ENCODE data around the gene SLC7A6OS.

Gene SLC7A6OS

DNA sequence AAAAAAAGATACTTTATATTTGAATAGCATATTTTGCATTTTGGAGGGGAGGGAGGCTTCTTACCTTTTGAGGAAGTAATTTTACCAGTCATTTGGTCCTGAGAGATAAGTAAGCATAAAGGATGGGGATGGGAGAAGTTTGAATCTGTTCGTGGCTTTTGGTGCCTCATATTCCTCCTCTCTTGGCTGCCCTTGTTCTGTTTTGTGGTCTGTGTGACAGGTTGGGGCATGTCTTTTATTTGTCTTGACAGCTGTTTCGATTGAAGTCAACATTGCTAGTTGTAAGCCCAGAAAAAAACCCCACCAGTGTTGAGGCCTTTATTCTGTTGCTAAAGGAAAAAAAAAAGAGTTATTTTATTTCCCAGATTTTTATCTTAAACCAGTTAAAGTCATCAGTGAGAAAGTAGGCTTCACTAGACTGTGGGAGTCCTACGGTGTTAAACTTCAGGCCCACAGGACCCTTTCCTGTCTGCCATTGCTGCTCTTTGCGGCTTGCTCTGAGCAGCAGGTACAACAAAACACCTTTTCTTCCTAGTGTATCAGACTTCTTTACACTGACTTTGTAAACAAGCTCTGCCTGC is 35.0 kb downstream of the SLC7A6OS start:
- no peak for DNase-seq

DNA sequence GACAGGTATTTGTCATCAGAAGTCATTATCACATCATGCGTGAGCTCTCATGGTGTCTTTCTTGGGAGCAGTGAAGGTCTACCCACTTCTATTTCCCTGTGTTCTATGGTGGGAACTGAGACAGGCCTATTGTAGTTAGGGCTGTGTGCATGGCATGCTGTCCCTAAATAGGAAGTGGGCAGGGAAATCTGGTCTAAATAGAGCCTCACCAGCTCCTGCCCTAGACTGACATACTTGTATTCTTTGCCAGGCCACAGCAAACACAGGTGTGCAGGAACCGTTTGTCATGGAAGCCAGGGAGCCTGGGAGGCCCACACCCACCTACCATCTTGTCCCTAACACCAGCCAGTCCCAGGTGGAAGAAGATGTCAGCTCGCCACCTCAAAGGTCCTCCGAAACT is 36.3 kb downstream of the SLC7A6OS start:
- no peak for DNase-seq

DNA sequence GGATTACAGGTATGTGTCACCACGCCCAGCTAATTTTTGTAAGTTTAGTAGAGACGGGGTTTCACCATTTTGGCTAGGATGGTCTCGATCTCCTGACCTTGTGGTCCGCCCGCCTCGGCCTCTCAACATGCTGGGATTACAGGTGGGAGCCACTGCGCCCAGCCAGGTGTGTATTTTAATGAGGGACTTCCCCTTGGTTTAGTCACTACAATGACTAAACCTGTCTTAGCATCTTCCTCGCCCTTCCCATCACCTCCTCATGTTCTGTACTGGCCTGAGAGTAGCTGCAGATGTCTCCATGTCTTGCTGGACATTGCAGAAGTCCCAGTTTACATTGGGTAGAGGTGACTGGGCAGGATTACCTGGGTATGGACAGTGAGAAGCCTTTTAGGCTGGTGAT is 36.9 kb downstream of the SLC7A6OS start:
- no peak for DNase-seq

DNA sequence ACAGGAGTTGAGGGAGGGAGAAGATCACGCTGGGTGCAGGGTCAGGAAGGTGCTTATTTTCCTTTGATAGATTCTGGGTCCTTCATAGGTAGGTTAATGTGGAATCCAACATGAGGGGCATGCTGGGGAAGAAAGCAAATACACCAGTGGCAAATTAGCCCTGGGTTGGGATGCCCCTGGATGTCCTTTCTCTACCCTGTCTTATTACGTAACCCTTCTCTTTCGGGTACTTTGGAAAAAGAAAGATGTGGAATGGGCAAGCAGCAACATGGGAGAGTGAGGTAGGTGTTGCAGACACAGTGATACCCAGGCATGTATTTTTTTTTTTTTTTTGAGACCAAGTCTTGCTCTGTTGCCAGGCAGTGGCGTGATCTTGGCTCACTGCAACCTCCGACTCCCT is 37.3 kb downstream of the SLC7A6OS start:
- DNase-seq: no peak

DNA sequence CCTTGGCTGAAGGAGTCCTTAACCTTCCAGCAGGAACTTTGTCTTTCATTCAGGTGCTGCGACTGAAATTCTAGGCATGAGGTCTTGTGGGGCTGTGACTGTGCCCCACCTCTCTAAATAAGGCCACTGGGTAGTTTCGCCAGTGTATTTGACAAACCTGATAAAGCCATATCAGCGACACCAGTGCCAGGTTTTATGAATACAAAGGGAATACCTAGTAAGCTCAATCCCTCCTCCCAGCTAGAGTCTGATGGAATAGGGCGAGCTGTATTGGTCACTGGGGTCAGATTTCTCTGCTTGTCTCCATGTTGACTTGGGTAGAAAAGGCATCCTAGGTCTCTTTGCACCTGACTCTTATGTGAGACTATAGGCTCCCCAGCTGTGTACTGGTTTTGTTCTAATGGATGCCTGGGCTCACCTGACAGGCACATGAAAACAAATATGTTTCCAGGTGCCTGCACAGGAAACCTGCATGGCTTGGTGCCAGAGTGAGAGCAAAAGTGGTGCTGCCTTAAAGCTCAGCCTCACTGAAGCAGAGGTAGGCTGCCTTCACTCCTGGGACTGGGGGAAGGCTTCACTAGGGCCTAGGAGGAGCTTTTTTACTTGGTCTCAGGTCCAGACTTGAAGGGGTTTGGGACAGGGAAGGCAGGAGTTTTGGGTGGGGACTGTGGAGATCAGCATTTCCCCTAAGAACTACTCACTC is 38.1 kb downstream of the SLC7A6OS start:
- DNase-seq: no peak

DNA sequence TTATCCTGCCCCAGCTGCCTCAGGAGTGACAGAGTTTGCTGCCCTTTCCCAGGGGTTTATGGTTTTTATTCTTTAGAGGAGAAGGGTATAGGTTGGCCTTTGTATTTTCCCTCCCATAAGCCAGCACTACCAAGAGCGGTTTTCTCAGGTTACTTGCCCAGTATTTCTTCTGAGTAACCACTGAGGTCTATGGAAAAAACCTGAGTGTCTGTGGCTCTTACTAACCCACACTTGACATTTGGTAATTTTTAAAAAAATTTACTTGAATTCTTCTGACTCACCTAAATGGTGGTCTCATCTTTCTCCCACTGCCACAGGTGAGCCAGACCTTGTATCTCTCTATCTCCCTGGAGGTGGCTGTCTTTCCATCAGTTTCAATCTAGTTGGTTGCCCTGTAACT is 40.4 kb downstream of the SLC7A6OS start:
- no peak for DNase-seq

DNA sequence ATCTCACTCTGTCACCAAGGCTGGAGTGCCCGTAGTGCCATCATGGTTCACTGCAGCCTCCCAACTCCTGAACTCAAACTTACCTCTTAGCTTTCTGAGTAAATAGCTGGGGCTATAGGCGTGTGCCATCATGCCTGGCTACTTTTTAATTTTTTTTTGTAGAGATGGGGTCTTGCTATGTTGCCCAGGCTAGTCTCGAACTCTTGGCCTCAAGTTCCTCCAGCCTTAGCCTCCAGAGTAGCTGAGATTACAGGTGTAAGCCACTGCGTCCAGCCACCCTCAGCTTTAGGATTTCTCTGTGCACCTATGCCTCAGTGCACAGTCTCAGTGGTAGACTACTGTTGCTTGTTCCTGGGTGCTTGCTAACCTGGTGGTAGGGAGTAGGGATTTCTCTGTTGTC is 41.0 kb downstream of the SLC7A6OS start:
- no peak for DNase-seq

DNA sequence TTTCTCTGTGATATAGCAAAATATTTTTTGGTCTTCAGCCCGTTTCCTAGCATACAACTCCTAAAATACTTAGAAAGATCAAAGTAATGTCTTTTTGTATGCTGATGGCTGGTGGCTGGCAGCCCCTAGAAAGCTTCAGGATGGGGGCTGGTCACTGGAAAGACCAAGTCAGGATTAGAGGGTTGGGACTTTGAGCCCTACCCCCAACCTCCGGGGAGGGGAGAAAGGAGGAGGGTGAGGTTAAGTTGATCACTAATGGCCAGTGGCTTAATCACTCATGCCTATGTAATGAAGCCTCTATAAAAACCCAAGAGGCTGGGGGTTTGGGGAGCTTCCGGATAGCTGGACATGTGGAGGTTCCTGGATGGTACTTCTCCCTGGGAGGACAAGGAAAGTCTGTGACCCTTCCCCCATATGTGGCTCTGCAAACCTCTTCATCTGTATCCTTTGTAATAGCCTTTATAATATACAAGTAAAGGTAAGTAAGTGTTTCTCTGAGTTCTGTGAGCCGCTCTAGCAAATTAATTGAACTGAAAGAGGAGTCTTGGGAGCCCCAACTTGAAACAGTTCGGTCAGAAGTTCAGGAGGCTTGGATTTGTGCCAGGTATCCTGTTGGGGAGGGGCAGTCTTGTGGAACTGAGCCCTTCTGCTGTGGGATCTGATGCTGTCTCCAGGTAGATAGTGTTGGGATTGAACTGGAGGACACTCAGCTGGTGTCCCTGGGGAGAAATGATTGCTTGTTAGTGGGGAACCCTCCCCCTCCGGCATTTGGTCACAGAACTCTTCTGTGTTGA is 42.9 kb downstream of the SLC7A6OS start:
- DNase-seq: no peak

DNA sequence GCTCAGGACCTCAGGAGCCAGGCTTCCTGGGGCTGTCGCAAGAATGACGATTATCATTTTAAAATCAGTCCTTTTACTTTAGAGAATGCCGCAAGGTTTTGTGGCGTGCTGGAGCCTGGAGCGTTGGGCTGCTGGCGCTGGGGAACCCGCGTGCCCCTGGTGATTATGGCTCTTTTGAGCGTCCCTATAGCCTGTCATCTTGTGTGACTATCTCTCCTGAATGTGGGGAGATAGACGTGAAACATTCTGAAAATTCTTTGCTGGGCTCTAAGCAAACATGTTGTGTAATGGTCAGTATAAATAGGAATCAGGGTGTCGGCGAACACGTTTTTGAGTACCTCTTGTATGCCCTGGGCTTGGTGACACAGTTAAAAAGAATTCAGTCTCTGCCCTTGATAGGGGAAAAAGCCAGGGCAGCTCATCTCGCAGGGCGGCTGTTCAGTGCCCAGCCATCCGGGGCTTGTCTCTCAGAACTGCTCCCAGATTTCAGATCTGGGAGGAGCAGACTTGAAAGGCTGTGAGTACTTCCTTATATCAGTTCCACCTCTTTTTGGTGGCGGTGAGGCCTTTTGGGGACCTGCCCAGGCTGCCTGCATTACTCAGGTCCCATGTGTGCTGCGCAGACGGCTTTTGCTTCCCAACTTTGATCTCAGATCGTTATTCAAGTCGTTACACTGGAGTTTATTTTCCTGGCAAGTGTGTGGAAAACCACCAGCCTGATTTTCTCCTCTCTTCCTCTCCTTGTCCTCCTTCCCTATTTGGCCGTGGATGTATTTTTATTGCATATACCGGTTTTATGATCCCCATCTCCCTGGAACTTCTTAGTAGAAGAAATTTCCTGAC is 45.4 kb downstream of the SLC7A6OS start:
- DNase-seq: peak; percentile 48

DNA sequence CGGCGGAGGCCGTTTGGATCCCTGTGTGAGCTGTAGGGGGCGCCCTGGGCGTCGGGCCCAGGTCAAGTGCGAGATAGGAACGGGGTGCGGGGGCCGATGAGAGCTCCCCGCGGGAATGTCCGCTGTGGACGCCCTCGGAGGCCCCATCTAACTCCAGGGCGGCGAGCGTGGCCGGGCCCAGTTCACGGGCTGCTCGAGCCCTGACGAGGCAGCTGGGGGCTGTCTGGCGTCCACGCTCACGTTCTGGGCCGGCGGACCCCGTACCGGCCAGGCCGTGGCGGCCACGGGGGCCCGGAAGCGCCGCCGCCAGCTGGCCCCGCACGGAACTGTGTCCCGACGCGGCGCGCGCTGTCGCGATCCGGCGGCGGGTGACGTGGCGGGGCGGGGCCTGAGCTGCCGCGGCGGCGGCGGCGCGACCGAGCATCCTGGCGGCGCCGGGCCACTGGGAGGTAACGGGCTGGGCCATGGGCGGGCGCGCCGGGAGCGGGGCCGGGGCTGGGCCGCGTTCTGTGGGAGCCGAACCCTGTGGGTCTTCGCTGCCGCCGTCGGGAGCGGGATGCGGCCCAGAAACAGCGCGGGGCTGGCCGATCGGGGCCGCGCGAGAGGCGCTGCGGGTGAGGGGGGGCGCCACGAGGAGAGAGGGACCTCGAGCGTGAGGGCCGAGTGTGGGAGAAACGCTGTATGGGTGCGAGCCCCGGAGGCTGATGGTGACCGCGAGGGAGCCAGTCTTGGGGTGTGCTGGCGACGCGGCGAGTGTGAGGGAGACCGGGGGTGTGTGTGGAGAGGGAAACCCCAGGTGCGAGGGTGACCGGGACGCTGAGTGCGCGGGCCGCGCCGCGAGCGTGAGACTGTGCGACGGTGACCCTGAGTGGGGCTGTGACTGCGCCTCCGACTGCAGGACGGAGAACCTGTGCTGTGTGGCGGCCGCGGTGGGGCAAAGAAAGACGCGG is 46.3 kb downstream of the SLC7A6OS start, which contains the start of gene SLC7A6:
TSS of gene SLC7A6 (plus strand) at position 399 of the 950 bp plus-strand sequence. CDS start 10,201 bp downstream, outside the sequence.
- peak; percentile 77 for DNase-seq

DNA sequence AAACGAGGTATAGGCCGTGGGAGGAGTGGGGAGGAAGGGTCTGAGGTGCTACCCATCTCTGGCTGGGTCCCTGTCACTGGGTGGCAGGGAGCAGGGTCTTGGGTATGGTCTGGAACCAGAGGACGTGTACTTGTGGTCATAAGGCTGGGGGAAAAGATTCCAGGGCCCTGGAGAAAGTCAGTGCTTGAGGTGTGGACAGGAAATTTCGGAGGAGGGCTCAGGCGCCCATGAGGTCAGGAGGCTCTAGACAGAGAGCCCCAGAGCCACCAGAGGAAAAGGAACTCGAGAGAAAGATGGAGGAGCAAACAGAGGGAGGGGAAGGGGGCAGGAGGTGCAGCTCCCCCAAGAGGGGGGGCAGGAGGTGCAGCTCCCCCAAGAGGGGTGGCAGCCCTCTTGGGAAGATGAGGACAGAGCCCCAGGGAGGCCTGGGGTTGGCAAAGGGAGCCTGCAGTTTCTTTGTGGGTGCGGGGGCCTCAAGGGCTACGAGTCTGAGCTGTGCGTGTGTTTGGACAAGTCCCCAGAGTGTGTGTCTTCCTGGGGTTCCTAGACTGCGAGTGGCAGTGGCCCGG is 47.1 kb downstream of the SLC7A6OS start:
- no peak for DNase-seq

DNA sequence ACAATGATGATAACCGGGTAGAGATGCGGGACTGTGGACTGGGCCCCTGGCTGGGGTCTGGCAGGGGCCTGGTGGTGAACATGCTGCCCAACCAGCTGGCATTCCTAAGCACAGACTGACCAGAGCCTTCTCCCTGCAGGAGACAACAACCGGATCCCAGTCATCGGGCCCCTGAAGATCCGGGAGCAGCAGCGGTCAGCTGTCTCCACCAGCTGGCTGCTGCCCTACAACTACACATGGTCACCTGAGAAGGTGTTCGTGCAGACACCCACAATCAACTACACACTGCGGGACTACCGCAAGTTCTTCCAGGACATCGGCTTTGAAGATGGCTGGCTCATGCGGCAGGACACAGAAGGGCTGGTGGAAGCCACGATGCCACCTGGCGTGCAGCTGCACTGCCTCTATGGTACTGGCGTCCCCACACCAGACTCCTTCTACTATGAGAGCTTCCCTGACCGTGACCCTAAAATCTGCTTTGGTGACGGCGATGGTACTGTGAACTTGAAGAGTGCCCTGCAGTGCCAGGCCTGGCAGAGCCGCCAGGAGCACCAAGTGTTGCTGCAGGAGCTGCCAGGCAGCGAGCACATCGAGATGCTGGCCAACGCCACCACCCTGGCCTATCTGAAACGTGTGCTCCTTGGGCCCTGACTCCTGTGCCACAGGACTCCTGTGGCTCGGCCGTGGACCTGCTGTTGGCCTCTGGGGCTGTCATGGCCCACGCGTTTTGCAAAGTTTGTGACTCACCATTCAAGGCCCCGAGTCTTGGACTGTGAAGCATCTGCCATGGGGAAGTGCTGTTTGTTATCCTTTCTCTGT is 51.5 kb downstream of the SLC7A6OS start:
- DNase-seq: no peak

DNA sequence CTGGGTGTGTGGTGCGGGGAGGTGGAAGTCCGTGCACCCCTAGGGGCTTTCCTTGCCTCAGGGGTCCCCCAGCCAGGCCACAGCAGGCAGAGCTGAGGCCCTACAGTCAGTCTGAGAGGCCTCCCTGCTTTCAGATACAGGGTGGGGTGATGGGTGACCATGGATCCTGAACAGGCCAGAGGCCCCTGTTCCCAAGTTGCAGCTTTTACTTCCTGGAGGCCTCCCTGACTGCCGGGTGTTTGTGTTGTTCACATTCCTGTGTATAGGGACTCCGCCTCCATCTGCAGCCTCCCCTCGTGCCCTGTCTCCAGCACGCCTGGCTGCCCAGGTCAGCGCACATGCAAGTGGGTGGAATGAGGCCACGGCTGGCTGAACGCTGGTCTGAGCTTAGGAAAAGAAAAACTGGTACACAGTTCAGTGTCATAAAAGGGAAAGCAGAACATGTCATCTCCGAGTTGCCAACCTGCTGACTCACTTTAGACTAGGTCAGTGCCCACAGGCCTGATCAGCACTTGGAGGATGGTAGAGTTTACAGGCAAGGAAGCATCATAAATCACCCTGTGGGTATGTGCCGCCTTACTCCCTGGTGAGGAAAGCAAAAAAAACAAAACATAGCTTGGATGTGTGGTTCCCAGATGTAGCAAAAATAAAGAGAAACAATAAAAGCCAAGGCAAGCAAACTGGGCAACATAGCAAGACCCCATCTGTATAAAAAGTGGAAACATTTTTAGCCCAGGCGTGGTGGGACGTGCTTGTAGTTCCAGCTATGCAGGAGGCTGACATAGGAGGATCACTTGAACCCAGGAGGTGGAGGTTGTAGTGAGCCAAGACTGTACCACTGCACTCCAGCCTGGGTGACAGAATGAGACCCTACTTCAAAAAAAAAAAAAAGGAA is 52.6 kb downstream of the SLC7A6OS start:
- no peak for DNase-seq

DNA sequence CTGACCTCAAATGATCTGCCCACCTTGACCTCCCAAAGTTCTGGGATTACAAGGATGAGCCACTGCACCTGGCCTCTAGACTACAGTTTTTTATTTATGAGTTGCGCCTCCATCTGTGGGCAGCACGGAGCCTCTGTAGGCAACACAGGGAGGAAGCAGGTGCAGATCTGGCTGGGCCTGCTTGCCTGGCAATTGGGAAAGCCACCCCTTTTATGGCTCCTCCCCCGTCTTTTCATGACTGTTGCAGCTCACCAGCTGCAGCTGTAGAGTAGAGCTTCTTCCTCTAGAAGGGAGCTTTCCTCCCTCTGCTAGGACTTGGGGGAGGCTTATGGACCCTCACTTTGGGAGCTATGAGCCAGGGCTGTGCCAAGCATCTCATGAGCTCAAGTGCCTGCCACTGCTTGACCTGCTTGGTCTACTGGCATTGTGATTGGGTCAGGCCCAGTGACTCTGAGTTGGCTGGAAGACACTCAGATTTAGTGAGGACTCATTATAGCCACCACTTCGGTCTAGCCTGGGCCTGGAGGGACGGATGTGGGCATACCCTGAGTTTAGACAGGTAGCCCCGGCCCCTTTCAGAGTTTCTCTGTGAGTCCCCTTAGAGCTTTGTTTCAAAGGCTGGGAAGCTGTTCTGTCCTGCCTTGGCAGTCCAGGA is 53.4 kb downstream of the SLC7A6OS start:
- DNase-seq: no peak

DNA sequence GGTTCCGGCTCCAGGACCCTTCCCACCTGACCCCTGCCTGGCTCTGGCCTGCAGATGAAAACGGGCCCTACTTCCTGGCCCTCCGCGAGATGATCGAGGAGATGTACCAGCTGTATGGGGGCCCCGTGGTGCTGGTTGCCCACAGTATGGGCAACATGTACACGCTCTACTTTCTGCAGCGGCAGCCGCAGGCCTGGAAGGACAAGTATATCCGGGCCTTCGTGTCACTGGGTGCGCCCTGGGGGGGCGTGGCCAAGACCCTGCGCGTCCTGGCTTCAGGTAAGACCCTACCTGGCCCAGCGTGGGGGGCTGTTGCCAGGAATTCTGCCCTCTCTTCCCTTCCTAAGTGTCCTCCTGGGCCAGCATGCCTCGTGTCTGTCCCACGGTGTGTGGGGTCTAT is 55.0 kb downstream of the SLC7A6OS start:
- DNase-seq: no peak

DNA sequence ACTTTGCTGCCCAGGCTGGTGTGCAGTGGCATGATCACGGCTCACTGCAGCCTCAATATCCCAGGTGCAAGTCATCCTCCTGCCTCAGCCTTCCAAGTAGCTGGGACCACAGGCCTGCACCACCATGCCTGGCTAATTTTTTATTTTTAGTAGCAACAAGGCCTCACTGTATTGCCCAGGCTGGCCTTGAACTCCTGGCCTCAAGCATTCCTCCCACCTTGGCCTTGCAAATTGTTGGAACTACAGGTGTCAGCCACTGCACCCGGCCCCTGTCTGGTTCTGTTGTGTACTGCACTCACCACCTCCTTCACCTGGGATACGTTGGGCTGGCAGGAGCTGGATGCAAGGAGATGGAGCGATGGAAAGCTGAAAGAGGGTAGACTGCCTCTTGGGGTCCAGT is 57.0 kb downstream of the SLC7A6OS start:
- no peak for DNase-seq

DNA sequence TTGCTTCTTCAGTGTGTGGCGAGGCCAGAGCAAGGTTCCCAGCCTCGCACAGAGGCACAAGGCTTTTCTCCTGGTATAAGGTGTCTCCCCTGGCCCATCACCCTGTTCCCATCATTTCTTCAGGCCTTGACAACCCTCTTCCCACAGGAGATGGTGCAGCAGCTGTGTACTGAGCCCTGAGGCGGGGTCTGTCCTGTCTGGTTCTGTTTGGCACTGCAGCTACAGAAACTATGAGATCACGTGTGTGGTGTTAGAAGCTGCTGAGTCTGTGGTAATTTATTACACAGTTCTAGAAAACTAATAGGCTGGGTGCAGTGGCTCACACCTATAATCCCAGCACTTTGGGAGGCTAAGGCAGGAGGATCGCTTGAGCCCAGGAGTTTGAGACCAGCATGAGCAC is 58.4 kb downstream of the SLC7A6OS start:
- DNase-seq: no peak

DNA sequence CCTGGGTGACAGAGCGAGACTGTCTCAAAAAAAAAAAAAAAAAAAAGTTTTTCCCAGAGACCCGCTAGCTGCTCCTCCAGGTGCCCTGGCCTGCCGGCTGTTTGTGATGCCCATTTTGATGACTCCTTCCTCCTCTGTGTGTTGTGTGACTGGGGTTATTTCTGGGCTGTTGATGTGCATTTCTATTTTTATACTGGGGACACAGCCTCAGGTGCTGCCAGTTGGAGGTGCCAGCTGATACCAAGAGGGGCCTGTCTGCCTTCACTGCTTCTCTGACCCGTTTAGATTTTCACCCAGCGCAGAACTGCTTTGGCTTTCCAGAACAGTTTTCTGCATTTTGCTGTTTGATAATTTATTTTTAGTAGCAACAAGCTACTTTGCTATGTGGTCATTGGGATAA is 58.9 kb downstream of the SLC7A6OS start:
- DNase-seq: no peak

DNA sequence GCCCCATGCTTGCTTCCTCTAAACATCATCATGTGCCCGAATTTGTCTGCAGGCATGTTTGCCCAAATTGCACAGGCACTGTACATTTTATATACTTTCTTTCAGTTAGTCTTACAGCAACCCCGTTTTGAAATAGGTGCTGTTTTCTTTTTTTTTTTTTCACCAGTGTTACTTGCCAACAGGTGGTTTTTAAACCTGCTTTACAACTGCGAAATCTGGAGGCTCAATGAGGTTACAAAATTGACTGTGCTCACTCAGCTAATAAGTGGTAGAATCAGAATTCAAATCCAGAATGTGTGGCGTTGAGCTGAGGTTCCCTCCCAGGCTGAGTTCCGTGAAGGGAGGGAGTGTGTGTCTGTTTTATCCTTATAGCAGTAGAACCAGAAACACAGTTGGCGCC is 59.8 kb downstream of the SLC7A6OS start:
- no peak for DNase-seq
